Activated B cell treated with CpG ODN at 0.5 μM for 24 hours (primary cell): ENCODE results near the gene RASSF8. TPM values are rescaled to one million over a fixed set of nuclear protein-coding genes. Genes with fewer than 3 reads are reported as not detected.

Source experiments
- ATAC-seq: fragments of 200-7000 bp; cut with Tn5 transposase; one replicate; pipeline ENCODE4 v1.10.0; 2021; ENCODE audit warnings: low read depth, mild to moderate bottlenecking, moderate library complexity
- CTCF ChIA-PET: fragments of 350-600 bp; sonication (Branson Sonifier 250); formaldehyde crosslinking; loops from one replicate; lab custom pipeline; 2021; ENCODE audit warnings: antibody characterized with exemption; lab: Charles Lee
- POLR2A ChIA-PET: fragments of 350-600 bp; sonication (Branson Sonifier 250); formaldehyde crosslinking; loops from one replicate; lab custom pipeline; 2021; ENCODE audit warnings: antibody characterized with exemption; lab: Charles Lee
- DNase-seq: peaks from one replicate; pipeline ENCODE4 v3.0.0; 2022
- H3K27ac Mint-ChIP-seq: one replicate; pipeline ENCODE4 v1.8.0; 2020; ENCODE audit warnings: mixed read lengths
- H3K27me3 Mint-ChIP-seq: one replicate; pipeline ENCODE4 v1.8.0; 2021; ENCODE audit warnings: mixed read lengths
- H3K36me3 Mint-ChIP-seq: one replicate; pipeline ENCODE4 v1.8.0; 2021; ENCODE audit warnings: low read depth, mixed read lengths
- H3K4me1 Mint-ChIP-seq: one replicate; pipeline ENCODE4 v1.8.0; 2021; ENCODE audit warnings: mixed read lengths
- H3K4me3 Mint-ChIP-seq: one replicate; pipeline ENCODE4 v1.8.0; 2020; ENCODE audit warnings: mild to moderate bottlenecking, mixed read lengths
- H3K9me3 Mint-ChIP-seq: one replicate; pipeline ENCODE4 v1.8.0; 2020; ENCODE audit warnings: mixed read lengths
- CTCF ChIP-seq: fragments of 200-600 bp; IDR thresholded peaks from one replicate; pipeline ENCODE4 v1.8.0; 2022; ENCODE audit warnings: antibody characterized with exemption, mild to moderate bottlenecking
- intact Hi-C: fragments of 100-400 bp; cut with micrococcal nuclease; formaldehyde crosslinking; loops from one replicate; pipeline ENCODE4 v1.15.1; 2024
- total RNA-seq: library from RNA; stranded (reverse); gene quantifications from 2 replicates; pipeline ENCODE4 v1.2.3, GENCODE V29; 2022

Gene RASSF8
- total RNA-seq, 1 donor from 2014 or later, result 0.58 TPM

GRCh38 chr12:26096036-26096435 is 137.6 kb downstream of the RASSF8 start:
- peaks cover 5% of the 10 kb centered on the region for H3K4me1 Mint-ChIP-seq
- no peak for ATAC-seq
- CTCF ChIA-PET, result interaction anchor here (1.0 to 3.1 kb wide), 6 partner anchors 23 to 518 kb away, joined by 3 to 21 read pairs (median 12); no protein-coding TSS in a partner anchor

GRCh38 chr12:26097046-26097878 is 138.8 kb downstream of the RASSF8 start:
- intact Hi-C loops, result loop anchor here (1.0 kb wide), 9 partner anchors 22 to 788 kb away; no protein-coding TSS in a partner anchor
- TF ChIP-seq CTCF, result peak; percentile 88
- peak; percentile 100 for ATAC-seq

More at GRCh38 chr12:26096036-26096435, 137.6 kb downstream of the RASSF8 start:
- H3K4me3 Mint-ChIP-seq, result no peak overlapping the region
- H3K9me3 Mint-ChIP-seq, result no peaks in the 10 kb centered on the region
- no peaks in the 10 kb centered on the region for H3K27me3 Mint-ChIP-seq
- H3K27ac Mint-ChIP-seq, result no peak overlapping the region
- DNase-seq, result no peak
- no peaks in the 10 kb centered on the region for H3K36me3 Mint-ChIP-seq
- POLR2A ChIA-PET, result interaction anchor here (0.6 kb wide), 1 partner anchor 60 kb away, joined by 3 read pairs; no protein-coding TSS in a partner anchor
- intact Hi-C loops, result no loop called here
- no peak for TF ChIP-seq CTCF

GRCh38 chr12:26100666-26101349 is 142.3 kb downstream of the RASSF8 start:
- no peaks in the 10 kb centered on the region for H3K27me3 Mint-ChIP-seq
- H3K4me3 Mint-ChIP-seq, result no peak overlapping the region
- ChIA-PET POLR2A (no interaction called here), CTCF (interaction anchor here (1.3 kb wide), 1 partner anchor 9 kb away, joined by 3 read pairs; no protein-coding TSS in a partner anchor)
- TF ChIP-seq CTCF, result no peak
- no peaks in the 10 kb centered on the region for H3K36me3 Mint-ChIP-seq
- no peak for ATAC-seq
- no peak for DNase-seq
- peaks cover 5% of the 10 kb centered on the region for H3K4me1 Mint-ChIP-seq
- no peak overlapping the region for H3K27ac Mint-ChIP-seq
- no peaks in the 10 kb centered on the region for H3K9me3 Mint-ChIP-seq
- intact Hi-C loops, result no loop called here

More at GRCh38 chr12:26097046-26097878, 138.8 kb downstream of the RASSF8 start:
- peak; percentile 39 for DNase-seq
- H3K27ac Mint-ChIP-seq, result no peak overlapping the region
- no peaks in the 10 kb centered on the region for H3K9me3 Mint-ChIP-seq
- H3K27me3 Mint-ChIP-seq, result no peaks in the 10 kb centered on the region
- H3K4me3 Mint-ChIP-seq, result no peak overlapping the region
- CTCF ChIA-PET, result interaction anchor here (0.7 to 3.1 kb wide), 20 partner anchors 11 to 604 kb away, joined by 3 to 21 read pairs (median 4); partner anchors contain the start of gene SSPN
- POLR2A ChIA-PET, result interaction anchor here (0.7 to 1.5 kb wide), 5 partner anchors 18 to 656 kb away, joined by 3 to 6 read pairs (median 4); partner anchors contain the start of gene BHLHE41
- H3K4me1 Mint-ChIP-seq, result peaks cover 5% of the 10 kb centered on the region
- no peaks in the 10 kb centered on the region for H3K36me3 Mint-ChIP-seq

- H3K4me1 Mint-ChIP-seq, result peaks cover 5% of the 10 kb centered on the region
- CTCF ChIA-PET, result interaction anchor here (1.0 kb wide), 1 partner anchor 513 kb away, joined by 3 read pairs; no protein-coding TSS in a partner anchor
- POLR2A ChIA-PET, result no interaction called here
- H3K4me3 Mint-ChIP-seq, result no peak overlapping the region
- DNase-seq (no peak), ATAC-seq (no peak)
- H3K36me3 Mint-ChIP-seq, result no peaks in the 10 kb centered on the region
- intact Hi-C loops, result no loop called here
- no peak overlapping the region for H3K27ac Mint-ChIP-seq
- H3K9me3 Mint-ChIP-seq, result no peaks in the 10 kb centered on the region
- no peaks in the 10 kb centered on the region for H3K27me3 Mint-ChIP-seq
- TF ChIP-seq CTCF, result no peak
Measured at GRCh38 chr12:26101350-26101734, 142.9 kb downstream of the RASSF8 start.
